Fibroblast of lung (primary cell): ENCODE measurements around the gene KRT74. TPM values are rescaled to one million over a fixed set of nuclear protein-coding genes. Genes with fewer than 3 reads are reported as not detected.

Source experiments
- DNase-seq, 2 donors: peaks; one replicate each; pipeline versions ENCODE4 v3.0.0 to v3.0.0-alpha.2; 2010; ENCODE audit warnings: low read depth in 2 of 2
- H2AFZ ChIP-seq: 2 replicates; pipeline ENCODE4 v1.5.1; 2012; ENCODE audit warnings: low read length, control low read depth, inconsistent platforms
- H3K27ac ChIP-seq: 2 replicates; pipeline ENCODE4 v1.5.1; 2011; ENCODE audit warnings: low read length, control low read depth; ENCODE audit not compliant: insufficient read depth
- H3K27me3 ChIP-seq: 2 replicates; pipeline ENCODE4 v1.5.1; 2011; ENCODE audit warnings: mild to moderate bottlenecking, low read length; ENCODE audit not compliant: control insufficient read depth, insufficient read depth
- H3K36me3 ChIP-seq: 2 replicates; pipeline ENCODE4 v1.5.1; 2011; ENCODE audit warnings: low read length; ENCODE audit not compliant: control insufficient read depth, insufficient read depth
- H3K4me1 ChIP-seq: 2 replicates; pipeline ENCODE4 v1.5.1; 2011; ENCODE audit warnings: low read length; ENCODE audit not compliant: control insufficient read depth, insufficient read depth; ENCODE audit errors: extremely low read depth
- H3K4me2 ChIP-seq: 2 replicates; pipeline ENCODE4 v1.5.1; 2011; ENCODE audit warnings: low read length, control low read depth; ENCODE audit not compliant: insufficient read depth; ENCODE audit errors: extremely low read depth
- H3K4me3 ChIP-seq, 4 experiments: fragments of 200-600 bp in 1 of 4; sonication (generic) in 1 of 4; replicated peaks in 1 of 4; 2 replicates each; pipeline ENCODE4 v1.5.1; 2011 to 2016; ENCODE audit warnings: low read length in 4 of 4, low read depth in 3 of 4, mild to moderate bottlenecking in 3 of 4, control low read depth in 2 of 4, inconsistent platforms in 1 of 4, mixed read lengths in 1 of 4; ENCODE audit not compliant: insufficient read depth in 1 of 4; ENCODE audit errors: control extremely low read depth in 1 of 4
- H3K79me2 ChIP-seq: 2 replicates; pipeline ENCODE4 v1.5.1; 2012; ENCODE audit warnings: mild to moderate bottlenecking, low read length, inconsistent platforms; ENCODE audit not compliant: control insufficient read depth, insufficient read depth
- H3K9ac ChIP-seq: 2 replicates; pipeline ENCODE4 v1.5.1; 2011; ENCODE audit warnings: mild to moderate bottlenecking, low read length, control low read depth; ENCODE audit not compliant: insufficient read depth
- H3K9me3 ChIP-seq: 2 replicates; pipeline ENCODE4 v1.5.1; 2012; ENCODE audit warnings: low read depth, low read length; ENCODE audit not compliant: control insufficient read depth, insufficient read depth
- H4K20me1 ChIP-seq: 2 replicates; pipeline ENCODE4 v1.5.1; 2011; ENCODE audit warnings: low read length; ENCODE audit not compliant: control insufficient read depth, insufficient read depth; ENCODE audit errors: extremely low read depth
- CTCF ChIP-seq, 2 donors: IDR thresholded peaks in 1 of 2; conservative IDR thresholded peaks in 1 of 2; 1 replicate in 1 of 2; 2 replicates in 1 of 2; pipeline ENCODE4 v1.5.1; 2011 to 2012; ENCODE audit warnings: low read length in 2 of 2, control low read depth in 1 of 2, inconsistent platforms in 1 of 2, low read depth in 1 of 2, mild to moderate bottlenecking in 1 of 2
- EZH2 ChIP-seq: IDR thresholded peaks from 2 replicates; pipeline ENCODE4 v1.5.1; 2012; ENCODE audit warnings: low read length, control low read depth, mild to moderate bottlenecking; ENCODE audit errors: missing control alignments
- polyA plus RNA-seq, 2 donors: library from polyadenylated mRNA; depleted of rRNA in 1 of 2; stranded (reverse) in 1 of 2; unstranded in 1 of 2; fragments of >200 nt; gene quantifications; 2 replicates each; pipeline ENCODE4 v1.2.1, GENCODE V29; 2011 to 2012; ENCODE audit warnings: missing spikeins in 1 of 2
- total RNA-seq: library from RNA; depleted of rRNA; stranded (reverse); fragments of >200 nt; gene quantifications from 2 replicates; pipeline ENCODE4 v1.2.1, GENCODE V29; 2014

KRT74 gene
- total and polyA plus RNA-seq, 2 donors (not counting 1 experiment from before 2014, with no cell fraction given), result not detected

- H4K20me1 ChIP-seq, result no peaks in the 10 kb centered on the region
- H3K36me3 ChIP-seq, result no peaks in the 10 kb centered on the region
- no peaks in the 10 kb centered on the region for H3K4me1 ChIP-seq
- no peak for TF ChIP-seq CTCF (conservative IDR thresholded peaks at IDR 0.05 in 1 of 2, IDR thresholded peaks at IDR 0.05 in 1 of 2; ENCODE audit: low read depth in 1 of 2, low read length in 2 of 2)
- TF ChIP-seq EZH2, result no peak
- H3K27ac ChIP-seq, result no peak overlapping the region
- no peak overlapping the region for H3K9ac ChIP-seq
- no peak overlapping the region for H3K4me3 ChIP-seq
- no peak overlapping the region for H3K4me2 ChIP-seq
- no peaks in the 10 kb centered on the region for H3K27me3 ChIP-seq
- no peaks in the 10 kb centered on the region for H3K79me2 ChIP-seq
- no peaks in the 10 kb centered on the region for H3K9me3 ChIP-seq
- DNase-seq, result peak in 1 of 2 donors; percentile 50
- H2AFZ ChIP-seq, result no peak overlapping the region
Measured at GRCh38 chr12:52521568-52522266, 51.9 kb downstream of the KRT74 start.

- Histone ChIP-seq H3K9me3 (no peaks in the 10 kb centered on the region), H2AFZ (no peak overlapping the region), H3K4me1 (no peaks in the 10 kb centered on the region), H3K36me3 (no peaks in the 10 kb centered on the region), H3K4me2 (no peak overlapping the region), H3K9ac (no peak overlapping the region), H3K4me3 (no peak overlapping the region), H3K27ac (no peak overlapping the region), H4K20me1 (no peaks in the 10 kb centered on the region), H3K27me3 (no peaks in the 10 kb centered on the region), H3K79me2 (no peaks in the 10 kb centered on the region)
- peak in 1 of 2 donors; percentile 74 for DNase-seq
- TF ChIP-seq CTCF (conservative IDR thresholded peaks at IDR 0.05 in 1 of 2, IDR thresholded peaks at IDR 0.05 in 1 of 2; ENCODE audit: low read depth in 1 of 2, low read length in 2 of 2) (no peak), EZH2 (no peak)
Measured at GRCh38 chr12:52521175-52521567, 52.5 kb downstream of the KRT74 start.

- Histone ChIP-seq H3K9ac (no peak within 1 kb of the TSS), H3K4me3 (no peak within 1 kb of the TSS), H3K4me1 (no peaks in the 10 kb centered on the region), H4K20me1 (no peaks in the 10 kb centered on the region), H3K36me3 (no peaks in the 10 kb centered on the region), H3K4me2 (no peak within 1 kb of the TSS), H3K79me2 (no peaks in the 10 kb centered on the region), H3K27me3 (no peaks in the 10 kb centered on the region), H3K27ac (no peak within 1 kb of the TSS), H2AFZ (no peak within 1 kb of the TSS), H3K9me3 (no peaks in the 10 kb centered on the region)
- TF ChIP-seq CTCF (conservative IDR thresholded peaks at IDR 0.05 in 1 of 2, IDR thresholded peaks at IDR 0.05 in 1 of 2; ENCODE audit: low read depth in 1 of 2, low read length in 2 of 2) (no peak), EZH2 (no peak)
- no peak for DNase-seq
Measured at GRCh38 chr12:52519826-52520662, 53.6 kb downstream of the KRT74 start, which contains the start of gene KRT5. Gene KRT5, minus strand, starts transcription at chr12:52520394. Its CDS starts 98 bp downstream, at chr12:52520296.
